ENCODE data around the gene ZNF20. TPM values are rescaled to one million over a fixed set of nuclear protein-coding genes. Genes with fewer than 3 reads are reported as not detected.
A peak's percentile ranks its signal among the peaks of the same experiment; 100 is the strongest.

The ZNF20 gene
- total RNA-seq, 4 donors from 2014 or later, result 0.29 to 0.78 (median 0.41) TPM; not detected in 1

DNA sequence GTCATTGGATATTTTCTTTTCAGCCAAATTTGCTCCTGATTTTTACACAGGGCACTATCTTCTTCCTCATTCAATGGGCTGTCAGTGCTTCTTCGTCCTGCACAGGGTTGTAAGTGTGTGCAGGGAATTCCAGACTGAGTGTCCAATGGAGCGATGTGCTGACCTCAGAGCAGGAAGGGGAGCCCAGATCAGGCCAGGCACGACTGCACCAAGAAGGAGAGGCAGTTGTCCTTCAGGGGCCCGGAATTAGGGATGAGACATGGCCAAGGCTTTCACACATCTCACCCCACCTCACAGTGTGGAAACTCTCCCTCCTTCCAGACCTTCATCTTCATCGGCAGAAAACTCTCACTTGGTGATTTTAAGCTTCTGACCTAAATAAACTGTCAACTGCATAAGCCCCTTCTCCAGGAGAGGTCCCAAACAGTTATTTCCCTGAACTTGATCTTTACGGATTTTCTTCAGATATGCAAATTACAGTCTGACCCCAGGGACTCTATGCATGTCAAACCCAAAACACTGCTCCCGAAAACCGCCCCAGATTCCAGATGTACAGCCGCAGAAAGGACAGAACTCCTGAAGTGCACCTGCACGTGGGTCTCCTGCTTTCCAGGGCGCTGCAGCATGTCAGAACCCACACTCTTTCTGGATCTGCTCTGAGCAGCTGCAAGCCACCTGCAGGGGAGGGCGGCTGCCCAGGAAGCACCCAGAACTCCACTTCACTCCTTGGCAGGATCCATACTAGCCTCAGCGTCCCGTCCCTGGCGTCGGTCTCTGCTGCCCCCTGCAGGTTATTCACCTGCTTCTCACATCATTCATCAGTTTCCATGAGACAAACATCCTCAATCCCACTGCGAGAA lies 625 bp upstream of the ZNF20 start:
- in situ Hi-C loops (cut with MboI; ENCODE audit: low sequenced_read_pairs in 4 of 4) (loop anchor here (5.0 to 25.0 kb wide), 7 partner anchors 78 to 346 kb away; partner anchors contain the start of genes ZNF491 (in 3 of the 4), ZNF69 (in 1 of the 4), ZNF844 (in 1 of the 4) and ZNF878 (in 1 of the 4)), intact Hi-C loops (cut with DNase I; ENCODE audit: low total_unique reads) (loop anchor here (1.0 to 2.0 kb wide), 9 partner anchors 50 to 343 kb away; partner anchors contain the start of genes ZNF433 and ZNF844)
- TF ChIP-seq POLR2A (IDR thresholded peaks at IDR 0.05) (no peak), CTCF (IDR thresholded peaks at IDR 0.05 in 4 of 5, conservative IDR thresholded peaks at IDR 0.05 in 1 of 5) (peak; percentile 93 to 97 (median 94))
- H3K27ac ChIP-seq, result peak overlapping the region in 3 of 4 donors; percentile 74 to 81 (median 77)
- H3K36me3 ChIP-seq, result peaks cover 0 to 19% of the 10 kb centered on the region in 2 donors
- peak overlapping the region; percentile 84 to 96 (median 90) for H3K4me3 ChIP-seq
- no peaks in the 10 kb centered on the region for H3K9me3 ChIP-seq
- peaks cover 4 to 16% of the 10 kb centered on the region in 2 donors for H3K4me1 ChIP-seq
- peak; percentile 83 to 84 for ATAC-seq
- DNase-seq, result peak; percentile 73 to 83
- H3K27me3 ChIP-seq, result no peaks in the 10 kb centered on the region

- ATAC-seq, result no peak
- peak overlapping the region; percentile 84 to 96 (median 90) for H3K4me3 ChIP-seq
- peaks cover 0 to 25% of the 10 kb centered on the region in 2 donors for H3K36me3 ChIP-seq
- no peak for DNase-seq
- peak overlapping the region in 1 of 4 donors; percentile 77 for H3K27ac ChIP-seq
- no peaks in the 10 kb centered on the region for H3K9me3 ChIP-seq
- intact Hi-C loops (cut with DNase I; ENCODE audit: low total_unique reads), result no loop called here
- peaks cover 4 to 16% of the 10 kb centered on the region in 2 donors for H3K4me1 ChIP-seq
- in situ Hi-C loops (cut with MboI; ENCODE audit: low sequenced_read_pairs in 4 of 4), result loop anchor here in 1 of 4 donors (25.0 kb wide), 1 partner anchor 227 kb away; no protein-coding TSS in a partner anchor
- TF ChIP-seq CTCF (IDR thresholded peaks at IDR 0.05 in 4 of 5, conservative IDR thresholded peaks at IDR 0.05 in 1 of 5) (no peak), POLR2A (IDR thresholded peaks at IDR 0.05) (no peak)
- no peaks in the 10 kb centered on the region for H3K27me3 ChIP-seq
Observed at GRCh38 chr19:12139269-12139668, 881 bp downstream of the ZNF20 start.

DNA sequence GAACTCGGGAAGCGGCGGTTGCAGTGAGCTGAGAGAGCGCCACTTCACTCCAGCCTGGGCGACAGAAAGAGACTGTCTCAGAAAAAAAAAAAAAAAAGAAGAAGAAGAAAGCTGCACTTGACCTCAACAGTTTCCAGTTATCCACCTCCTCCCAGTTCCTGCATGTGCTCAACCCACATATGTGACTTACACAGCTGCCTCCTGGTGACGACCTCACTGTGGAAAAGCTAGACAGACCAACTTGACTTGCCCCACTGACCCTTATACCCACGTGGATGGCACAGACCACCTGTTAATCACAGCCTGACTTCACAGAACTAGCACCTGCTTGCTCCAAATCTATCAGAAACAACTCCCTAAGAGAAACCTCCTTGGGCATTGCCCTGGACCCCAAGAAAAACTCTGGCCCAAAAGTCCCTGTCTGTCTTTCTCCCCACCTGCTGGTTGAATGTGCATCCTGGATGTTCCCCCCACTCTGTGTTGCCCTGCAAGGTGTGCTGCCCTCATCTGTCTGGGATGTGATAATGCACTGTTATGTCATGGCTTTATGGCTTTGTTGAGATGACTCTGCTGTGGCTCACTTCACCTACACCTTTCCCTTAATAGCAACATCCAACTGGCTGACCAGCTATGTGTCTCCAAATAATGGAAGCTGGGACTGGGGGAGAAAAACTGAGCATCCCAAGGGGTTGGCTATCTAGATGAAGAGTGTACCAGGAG lies 2.8 kb downstream of the ZNF20 start:
- in situ Hi-C loops (cut with MboI; ENCODE audit: low sequenced_read_pairs in 4 of 4), result loop anchor here in 1 of 4 donors (25.0 kb wide), 1 partner anchor 225 kb away; no protein-coding TSS in a partner anchor
- Histone ChIP-seq H3K4me1 (peaks cover 4 to 16% of the 10 kb centered on the region in 2 donors), H3K36me3 (peaks cover 11 to 44% of the 10 kb centered on the region in 2 donors), H3K4me3 (no peak overlapping the region), H3K27me3 (no peaks in the 10 kb centered on the region), H3K27ac (no peak overlapping the region), H3K9me3 (peaks cover 5 to 12% (median 8%) of the 10 kb centered on the region in 3 donors)
- DNase-seq (no peak), ATAC-seq (no peak)
- peak in 2 of 5 experiments; percentile 15 to 21 for TF ChIP-seq CTCF (IDR thresholded peaks at IDR 0.05 in 4 of 5, conservative IDR thresholded peaks at IDR 0.05 in 1 of 5)
- TF ChIP-seq POLR2A (IDR thresholded peaks at IDR 0.05), result no peak
- intact Hi-C loops (cut with DNase I; ENCODE audit: low total_unique reads), result no loop called here

DNA sequence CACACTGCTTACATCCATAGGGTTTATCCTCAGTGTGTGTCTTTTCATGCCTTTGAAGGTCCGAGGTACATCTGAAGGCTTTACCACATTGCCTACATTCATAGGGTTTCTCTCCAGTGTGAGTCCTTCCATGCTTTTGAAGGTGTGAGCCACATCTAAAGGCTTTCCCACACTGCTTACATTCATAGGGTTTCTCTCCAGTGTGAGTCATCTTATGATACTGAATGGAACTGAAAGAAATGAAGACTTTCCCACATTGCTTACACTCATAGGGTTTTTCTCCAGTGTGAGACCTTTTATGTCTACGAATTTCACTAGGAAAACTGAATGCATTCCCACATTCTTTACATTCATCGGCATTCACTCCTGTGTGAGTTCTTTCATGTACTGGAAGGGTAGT lies 7.1 kb downstream of the ZNF20 start:
- Histone ChIP-seq H3K27me3 (no peaks in the 10 kb centered on the region), H3K27ac (no peak overlapping the region), H3K4me3 (no peak overlapping the region), H3K36me3 (peaks cover 11 to 51% of the 10 kb centered on the region in 2 donors), H3K9me3 (peaks cover 5 to 19% (median 9%) of the 10 kb centered on the region in 3 donors), H3K4me1 (no peaks in the 10 kb centered on the region)
- TF ChIP-seq CTCF (IDR thresholded peaks at IDR 0.05 in 4 of 5, conservative IDR thresholded peaks at IDR 0.05 in 1 of 5), result no peak
- TF ChIP-seq POLR2A (IDR thresholded peaks at IDR 0.05), result no peak
- intact Hi-C loops (cut with DNase I; ENCODE audit: low total_unique reads) (no loop called here), in situ Hi-C loops (cut with MboI; ENCODE audit: low sequenced_read_pairs in 4 of 4) (loop anchor here in 1 of 4 donors (25.0 kb wide), 1 partner anchor 221 kb away; no protein-coding TSS in a partner anchor)
- ATAC-seq (no peak), DNase-seq (no peak)
